Measurements from ENCODE around the gene PCSK6.
"Not testable (repeated sequence)": the region's sequence is repeated elsewhere in the genome, so short reads cannot be mapped to it uniquely, and the experiment has no call there.

The PCSK6 gene

GRCh38 chr15:101361418-101361817 is 128.1 kb downstream of the PCSK6 start:
- in situ Hi-C loops (cut with MboI; ENCODE audit: low pct_unique_long_range_greater_than_20kb, low sequenced_read_pairs, unreplicated experiment): no loop called here
- no peak for DNase-seq (ENCODE audit: low spot score)
- no peak for TF ChIP-seq CTCF (IDR thresholded peaks at IDR 0.05; ENCODE audit: extremely low read depth, insufficient read depth, missing control alignments)

GRCh38 chr15:101359365-101359947 is 130.1 kb downstream of the PCSK6 start:
- in situ Hi-C loops (cut with MboI; ENCODE audit: low pct_unique_long_range_greater_than_20kb, low sequenced_read_pairs, unreplicated experiment): no loop called here
- DNase-seq (ENCODE audit: low spot score): no peak
- TF ChIP-seq CTCF (IDR thresholded peaks at IDR 0.05; ENCODE audit: extremely low read depth, insufficient read depth, missing control alignments): no peak

- TF ChIP-seq CTCF (IDR thresholded peaks at IDR 0.05; ENCODE audit: extremely low read depth, insufficient read depth, missing control alignments): no peak
- DNase-seq (ENCODE audit: low spot score): no peak
- in situ Hi-C loops (cut with MboI; ENCODE audit: low pct_unique_long_range_greater_than_20kb, low sequenced_read_pairs, unreplicated experiment): no loop called here
Measured at GRCh38 chr15:101358895-101359294, 130.6 kb downstream of the PCSK6 start.

GRCh38 chr15:101357885-101358284 is 131.6 kb downstream of the PCSK6 start:
- no peak for DNase-seq (ENCODE audit: low spot score)
- in situ Hi-C loops (cut with MboI; ENCODE audit: low pct_unique_long_range_greater_than_20kb, low sequenced_read_pairs, unreplicated experiment): no loop called here
- TF ChIP-seq CTCF (IDR thresholded peaks at IDR 0.05; ENCODE audit: extremely low read depth, insufficient read depth, missing control alignments): no peak

GRCh38 chr15:101357333-101357732 is 132.2 kb downstream of the PCSK6 start:
- peak; percentile 17 for TF ChIP-seq CTCF (IDR thresholded peaks at IDR 0.05; ENCODE audit: extremely low read depth, insufficient read depth, missing control alignments)
- no peak for DNase-seq (ENCODE audit: low spot score)
- in situ Hi-C loops (cut with MboI; ENCODE audit: low pct_unique_long_range_greater_than_20kb, low sequenced_read_pairs, unreplicated experiment): no loop called here

GRCh38 chr15:101356512-101357172 is 132.9 kb downstream of the PCSK6 start:
- in situ Hi-C loops (cut with MboI; ENCODE audit: low pct_unique_long_range_greater_than_20kb, low sequenced_read_pairs, unreplicated experiment); DNase-seq (ENCODE audit: low spot score): not testable (repeated sequence)

- no peak for DNase-seq (ENCODE audit: low spot score)
- TF ChIP-seq CTCF (IDR thresholded peaks at IDR 0.05; ENCODE audit: extremely low read depth, insufficient read depth, missing control alignments): no peak
- in situ Hi-C loops (cut with MboI; ENCODE audit: low pct_unique_long_range_greater_than_20kb, low sequenced_read_pairs, unreplicated experiment): no loop called here
Measured at GRCh38 chr15:101355678-101356464, 133.6 kb downstream of the PCSK6 start.

Data from GM13977 (cell line).